SK-N-SH treated with all-trans-retinoic acid at 6 μM for 48 hours (cell line): ENCODE results near the gene ST6GALNAC6.

Experiments used
- ARNTL ChIP-seq: fragments of 450-650 bp; formaldehyde crosslinking; IDR thresholded peaks from 2 replicates; pipeline ENCODE4 v1.5.0; 2020; ENCODE audit warnings: low read depth, mild to moderate bottlenecking, moderate library complexity, borderline replicate concordance
- RARB ChIP-seq: fragments of 250-450 bp; sonication (Bioruptor Pico); IDR thresholded peaks from 2 replicates; pipeline ENCODE4 v1.8.0; 2021; ENCODE audit warnings: mild to moderate bottlenecking, moderate library complexity

DNA sequence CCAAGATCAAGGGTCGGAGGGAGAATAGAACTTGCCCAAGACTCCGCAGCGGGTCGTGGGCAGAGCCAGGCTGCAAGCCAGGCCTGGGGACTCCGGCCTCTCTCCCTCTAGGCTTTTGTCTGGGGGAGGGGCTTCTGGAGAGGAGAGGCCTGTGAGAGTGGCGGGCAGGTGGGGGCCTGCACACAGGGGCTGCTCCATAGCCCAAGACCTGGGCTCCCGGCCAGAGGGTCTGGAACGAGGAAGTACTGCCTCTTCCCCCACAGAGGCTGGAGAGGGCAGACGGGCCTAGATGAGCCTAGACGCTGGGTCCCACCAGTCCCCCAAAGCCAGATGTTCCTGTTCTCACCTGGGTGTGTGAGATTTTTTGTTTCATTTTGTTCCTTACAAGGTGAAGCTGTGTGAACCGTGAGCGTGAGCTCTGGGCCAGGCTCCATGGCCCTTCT, 5.2 kb upstream of the ST6GALNAC6 start:
- no peak for TF ChIP-seq RARB
- TF ChIP-seq ARNTL (CRISPR knock-in tag) = no peak
